Fibroblast of lung (primary cell): ENCODE results near the gene CCM2L.

Experiments
- CTCF ChIP-seq, 2 donors: IDR thresholded peaks in 1 of 2; conservative IDR thresholded peaks in 1 of 2; 1 replicate in 1 of 2; 2 replicates in 1 of 2; pipeline ENCODE4 v1.5.1; 2011 to 2012; ENCODE audit warnings: low read length in 2 of 2, control low read depth in 1 of 2, inconsistent platforms in 1 of 2, low read depth in 1 of 2, mild to moderate bottlenecking in 1 of 2
- EZH2 ChIP-seq: IDR thresholded peaks from 2 replicates; pipeline ENCODE4 v1.5.1; 2012; ENCODE audit warnings: low read length, control low read depth, mild to moderate bottlenecking; ENCODE audit errors: missing control alignments

DNA sequence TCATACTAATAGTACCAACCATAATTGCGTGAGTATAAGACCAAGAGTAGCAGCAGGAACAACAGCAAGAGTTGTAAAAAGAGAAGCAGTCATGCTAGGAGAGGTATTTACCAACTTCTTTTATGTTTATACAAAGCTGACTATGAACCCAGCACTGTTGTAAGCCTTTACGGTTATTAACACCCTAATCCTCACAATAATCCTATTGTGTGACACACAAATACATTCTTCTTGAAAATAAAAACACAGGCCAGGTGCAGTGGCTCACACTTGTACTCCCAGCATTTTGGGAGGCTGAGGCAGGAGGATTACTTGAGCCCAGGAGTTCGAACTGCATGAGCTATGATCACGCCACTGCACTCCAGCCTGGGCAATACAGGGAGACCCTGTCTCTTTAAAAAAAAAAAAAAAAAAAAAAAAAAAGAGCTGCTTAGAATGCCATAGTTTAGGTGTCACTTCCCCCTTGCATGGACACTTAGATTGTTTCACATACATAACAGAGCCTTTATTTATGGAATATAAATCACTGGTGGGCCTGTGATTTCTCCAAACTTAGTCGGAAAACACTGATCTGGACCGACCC is 62.0 kb downstream of the CCM2L start:
- no peak for TF ChIP-seq CTCF (conservative IDR thresholded peaks at IDR 0.05 in 1 of 2, IDR thresholded peaks at IDR 0.05 in 1 of 2; ENCODE audit: low read depth in 1 of 2, low read length in 2 of 2)
- TF ChIP-seq EZH2: no peak
